A549 (cell line): Measurements from ENCODE around the gene TUBA3C. TPM values are rescaled to one million over a fixed set of nuclear protein-coding genes. Genes with fewer than 3 reads are reported as not detected.

Experiments used
- ATAC-seq, 2 experiments: fragments of 200-7000 bp in 1 of 2; fragments of >200 bp in 1 of 2; cut with Nextera tagmentation in 1 of 2; cut with Tn5 transposase in 1 of 2; 3 replicates each; pipeline versions ENCODE4 v1.8.0 to v1.9.1; 2018 to 2020; ENCODE audit warnings: mild to moderate bottlenecking in 1 of 2, moderate library complexity in 1 of 2
- CTCF ChIA-PET: fragments of 300-600 bp; sonication (Branson Sonifier 250); formaldehyde crosslinking; extraction: SDS; loops from one replicate; lab custom pipeline; 2021; ENCODE audit warnings: antibody characterized with exemption, inconsistent platforms; lab: Yijun Ruan, JAX
- POLR2A ChIA-PET: fragments of 350-600 bp; formaldehyde crosslinking; extraction: SDS; loops from one replicate; lab custom pipeline; 2021; ENCODE audit warnings: antibody characterized with exemption, inconsistent platforms; lab: Yijun Ruan, JAX
- DNase-seq, 2 experiments: peaks; one replicate each; pipeline versions ENCODE4 v3.0.0 to v3.0.0-alpha.2; 2011 to 2016; ENCODE audit warnings: low read depth in 1 of 2, low spot score in 1 of 2
- FAIRE-seq: peaks from 2 replicates; lab custom pipeline; 2011; peaks lifted over from hg19 to GRCh38; lab: Jason Lieb, UNC
- H3K27ac ChIP-seq, 2 experiments: fragments of >200 bp; sonication (Bioruptor Twin); formaldehyde crosslinking; 3 replicates each; pipeline ENCODE4 v1.5.1; 2016 to 2017
- H3K4me1 ChIP-seq: fragments of >200 bp; sonication (Bioruptor Twin); formaldehyde crosslinking; 3 replicates; pipeline ENCODE4 v1.6.1; 2016
- H3K4me2 ChIP-seq: fragments of >200 bp; sonication (Bioruptor Twin); formaldehyde crosslinking; 3 replicates; pipeline ENCODE4 v1.6.1; 2016
- H3K4me3 ChIP-seq: fragments of >200 bp; sonication (Bioruptor Twin); formaldehyde crosslinking; 3 replicates; pipeline ENCODE4 v1.5.1; 2016
- H3K9me3 ChIP-seq: fragments of >200 bp; sonication (Bioruptor Twin); formaldehyde crosslinking; 3 replicates; pipeline ENCODE4 v1.6.1; 2016
- BHLHE40 ChIP-seq: IDR thresholded peaks from 2 replicates; pipeline ENCODE4 v1.6.1; 2012; ENCODE audit warnings: low read depth, low read length, inconsistent platforms
- CBX8 ChIP-seq: fragments of 200-600 bp; sonication (generic); IDR thresholded peaks from 2 replicates; pipeline ENCODE4 v1.6.1; 2016
- CEBPB ChIP-seq, 2 experiments: fragments of >200 bp in 1 of 2; sonication (Bioruptor Twin) in 1 of 2; formaldehyde crosslinking in 1 of 2; IDR thresholded peaks; 2 replicates each; pipeline ENCODE4 v1.6.1; 2012 to 2016
- EHF ChIP-seq: fragments of 250-450 bp; sonication (Bioruptor Pico); IDR thresholded peaks from 2 replicates; pipeline ENCODE4 v1.5.0; 2020; ENCODE audit warnings: mild to moderate bottlenecking
- EP300 ChIP-seq, 2 experiments: fragments of >200 bp; sonication (Bioruptor Twin); formaldehyde crosslinking; IDR thresholded peaks; 2 replicates in 1 of 2; 3 replicates in 1 of 2; pipeline ENCODE4 v1.6.1; 2016 to 2017
- FOSL2 ChIP-seq, 2 experiments: fragments of 450-650 bp in 1 of 2; fragments of >200 bp in 1 of 2; sonication (Bioruptor Twin) in 1 of 2; formaldehyde crosslinking; IDR thresholded peaks; 2 replicates each; pipeline versions ENCODE4 v1.5.0 to v1.6.1; 2016 to 2020; ENCODE audit warnings: mild to moderate bottlenecking in 1 of 2, moderate library complexity in 1 of 2
- FOXS1 ChIP-seq: fragments of 250-450 bp; sonication (Bioruptor Pico); IDR thresholded peaks from 2 replicates; pipeline ENCODE4 v1.5.0; 2020; ENCODE audit warnings: mild to moderate bottlenecking, moderate library complexity
- GATA3 ChIP-seq: IDR thresholded peaks from 2 replicates; pipeline ENCODE4 v1.6.1; 2012; ENCODE audit warnings: borderline replicate concordance
- HDAC2 ChIP-seq: fragments of 200-600 bp; sonication (generic); IDR thresholded peaks from 2 replicates; pipeline ENCODE4 v1.6.1; 2016
- HOXB5 ChIP-seq: fragments of 250-450 bp; sonication (Bioruptor Pico); IDR thresholded peaks from 2 replicates; pipeline ENCODE4 v1.5.0; 2020; ENCODE audit warnings: mild to moderate bottlenecking, moderate library complexity
- JUN ChIP-seq, 2 experiments: fragments of >200 bp; sonication (Bioruptor Twin); formaldehyde crosslinking; IDR thresholded peaks; 2 replicates in 1 of 2; 3 replicates in 1 of 2; pipeline ENCODE4 v1.6.1; 2016 to 2017
- JUNB ChIP-seq: fragments of >200 bp; sonication (Bioruptor Twin); formaldehyde crosslinking; IDR thresholded peaks from 2 replicates; pipeline ENCODE4 v1.6.1; 2016
- KDM5A ChIP-seq: fragments of 200-600 bp; sonication (generic); IDR thresholded peaks from 2 replicates; pipeline ENCODE4 v1.6.1; 2016; ENCODE audit warnings: antibody characterized with exemption, mild to moderate bottlenecking
- MAZ ChIP-seq: fragments of 150-350 bp; IDR thresholded peaks from 2 replicates; pipeline ENCODE4 v1.6.1; 2014; ENCODE audit warnings: antibody characterized with exemption, low read depth, low read length, borderline replicate concordance
- MYC ChIP-seq: IDR thresholded peaks from 2 replicates; pipeline ENCODE4 v1.6.1; 2012; ENCODE audit warnings: mild to moderate bottlenecking, inconsistent platforms, low read length, improper control_type of control experiment, borderline replicate concordance
- NPAS2 ChIP-seq: fragments of 250-450 bp; sonication (Bioruptor Pico); IDR thresholded peaks from 2 replicates; pipeline ENCODE4 v1.8.0; 2022; ENCODE audit warnings: mild to moderate bottlenecking, moderate library complexity, borderline replicate concordance
- POLR2AphosphoS2 ChIP-seq: conservative IDR thresholded peaks from 2 replicates; pipeline ENCODE4 v1.6.1; 2012; ENCODE audit warnings: low read length, improper control_type of control experiment, inconsistent platforms
- RCOR1 ChIP-seq: fragments of 150-350 bp; IDR thresholded peaks from 2 replicates; pipeline ENCODE4 v1.6.1; 2014; ENCODE audit warnings: antibody characterized with exemption, low read length, low read depth
- RFX5 ChIP-seq: fragments of 450-650 bp; IDR thresholded peaks from 2 replicates; pipeline ENCODE4 v1.7.1; 2014; ENCODE audit warnings: antibody characterized with exemption, mild to moderate bottlenecking, moderate library complexity
- RNF2 ChIP-seq: fragments of 200-600 bp; sonication (generic); IDR thresholded peaks from 2 replicates; pipeline ENCODE4 v1.6.1; 2016; ENCODE audit warnings: low read depth, mild to moderate bottlenecking, antibody characterized with exemption, moderate library complexity, borderline replicate concordance
- SREBF2 ChIP-seq: fragments of 450-650 bp; IDR thresholded peaks from 2 replicates; pipeline ENCODE4 v1.6.1; 2014; ENCODE audit warnings: mild to moderate bottlenecking, moderate library complexity
- TFCP2L1 ChIP-seq: fragments of 250-450 bp; sonication (Bioruptor Pico); IDR thresholded peaks from 2 replicates; pipeline ENCODE4 v1.5.0; 2021; ENCODE audit warnings: mild to moderate bottlenecking
- TP53 ChIP-seq: fragments of 250-450 bp; sonication (Bioruptor Pico); IDR thresholded peaks from 2 replicates; pipeline ENCODE4 v1.5.0; 2021; ENCODE audit warnings: mild to moderate bottlenecking, moderate library complexity
- ZNF302 ChIP-seq: fragments of 250-450 bp; sonication (Bioruptor Pico); IDR thresholded peaks from 2 replicates; pipeline ENCODE4 v1.9.0; 2021; ENCODE audit warnings: inconsistent platforms, mild to moderate bottlenecking, moderate library complexity
- ZSCAN20 ChIP-seq: fragments of 250-450 bp; sonication (Bioruptor Pico); IDR thresholded peaks from 2 replicates; pipeline ENCODE4 v1.8.0; 2022; ENCODE audit warnings: mild to moderate bottlenecking, moderate library complexity
- WGBS: methylation state at CpG from one replicate; pipeline ENCODE4 v1.1.6; 2017; ENCODE audit errors: missing lambda C conversion rate; 5-methylcytosine and 5-hydroxymethylcytosine counted together
- polyA plus RNA-seq, 4 experiments: library from polyadenylated mRNA; depleted of rRNA in 3 of 4; stranded (reverse); fragments of >200 nt; fragmentation: RNase III in 1 of 4; extraction: RNeasy Plus Mini Kit Qiagen cat#74134 plus additional on column Dnase treatment in 1 of 4; gene quantifications; 2 replicates in 3 of 4; 3 replicates in 1 of 4; pipeline ENCODE4 v1.2.3, GENCODE V29; 2011 to 2017
- TF ChIP-seq, protein P1 (sequence below): fragments of 150-350 bp; IDR thresholded peaks from 2 replicates; pipeline ENCODE4 v1.6.1; 2014; ENCODE audit warnings: low read depth, mild to moderate bottlenecking, low read length
- TF ChIP-seq, protein P2 (sequence below): fragments of 250-450 bp; sonication (Bioruptor Pico); IDR thresholded peaks from 2 replicates; pipeline ENCODE4 v1.5.0; 2020; ENCODE audit warnings: low read depth, mild to moderate bottlenecking, moderate library complexity
- TF ChIP-seq, protein P3 (sequence below): fragments of >200 bp; sonication (Bioruptor Twin); formaldehyde crosslinking; IDR thresholded peaks from 3 replicates; pipeline ENCODE4 v1.6.1; 2016
- TF ChIP-seq, protein P4 (sequence below): fragments of 200-600 bp; sonication (generic); IDR thresholded peaks from 2 replicates; pipeline ENCODE4 v1.6.1; 2016; ENCODE audit warnings: antibody characterized with exemption, mild to moderate bottlenecking, moderate library complexity

Gene TUBA3C
- polyA plus RNA-seq, 2 of the 4 experiments (the other 2 are of a cell fraction) = not detected

DNA sequence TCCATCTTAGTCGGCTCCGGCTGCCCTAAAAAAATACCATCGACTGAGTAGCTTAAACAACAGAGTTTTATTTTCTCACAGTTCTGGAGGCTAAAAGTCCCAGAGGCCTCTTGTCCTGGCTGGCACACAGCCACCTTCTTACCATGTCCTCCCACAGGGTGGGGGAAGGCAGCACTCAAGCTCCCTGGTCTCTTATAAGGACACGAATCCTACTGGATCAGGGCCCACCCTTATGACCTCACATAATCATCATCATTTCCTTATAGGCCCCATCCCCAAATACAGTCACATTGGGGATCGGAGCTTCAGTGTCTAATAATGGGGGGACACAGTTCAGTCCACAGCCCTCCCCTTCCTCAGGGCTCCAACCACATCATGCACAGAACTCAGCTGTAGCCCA lies 2.6 kb upstream of the TUBA3C start:
- POLR2A ChIA-PET = no interaction called here
- no peak for FAIRE-seq
- no peaks in the 10 kb centered on the region for H3K9me3 ChIP-seq

GRCh38 chr13:19183676-19184075 lies 2.1 kb upstream of the TUBA3C start:
- no peak for FAIRE-seq
- TF ChIP-seq CEBPB (IDR thresholded peaks at IDR 0.05) (no peak), POLR2AphosphoS2 (no peak), HDAC2 (no peak), JUNB (no peak), GATA3 (no peak), NPAS2 (CRISPR knock-in tag) (no peak), ZNF302 (CRISPR knock-in tag) (no peak), BHLHE40 (no peak), KDM5A (no peak), RCOR1 (no peak), JUN (IDR thresholded peaks at IDR 0.05) (no peak), EP300 (IDR thresholded peaks at IDR 0.05) (no peak), TFCP2L1 (CRISPR knock-in tag) (no peak), MAZ (no peak)
- TF ChIP-seq, protein P1, sequence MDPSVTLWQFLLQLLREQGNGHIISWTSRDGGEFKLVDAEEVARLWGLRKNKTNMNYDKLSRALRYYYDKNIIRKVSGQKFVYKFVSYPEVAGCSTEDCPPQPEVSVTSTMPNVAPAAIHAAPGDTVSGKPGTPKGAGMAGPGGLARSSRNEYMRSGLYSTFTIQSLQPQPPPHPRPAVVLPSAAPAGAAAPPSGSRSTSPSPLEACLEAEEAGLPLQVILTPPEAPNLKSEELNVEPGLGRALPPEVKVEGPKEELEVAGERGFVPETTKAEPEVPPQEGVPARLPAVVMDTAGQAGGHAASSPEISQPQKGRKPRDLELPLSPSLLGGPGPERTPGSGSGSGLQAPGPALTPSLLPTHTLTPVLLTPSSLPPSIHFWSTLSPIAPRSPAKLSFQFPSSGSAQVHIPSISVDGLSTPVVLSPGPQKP = no peak
- TF ChIP-seq, protein P2, sequence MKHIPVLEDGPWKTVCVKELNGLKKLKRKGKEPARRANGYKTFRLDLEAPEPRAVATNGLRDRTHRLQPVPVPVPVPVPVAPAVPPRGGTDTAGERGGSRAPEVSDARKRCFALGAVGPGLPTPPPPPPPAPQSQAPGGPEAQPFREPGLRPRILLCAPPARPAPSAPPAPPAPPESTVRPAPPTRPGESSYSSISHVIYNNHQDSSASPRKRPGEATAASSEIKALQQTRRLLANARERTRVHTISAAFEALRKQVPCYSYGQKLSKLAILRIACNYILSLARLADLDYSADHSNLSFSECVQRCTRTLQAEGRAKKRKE = no peak
- CTCF ChIA-PET = no interaction called here
- Histone ChIP-seq H3K27ac (no peak overlapping the region), H3K9me3 (no peaks in the 10 kb centered on the region), H3K4me3 (no peak overlapping the region), H3K4me1 (no peaks in the 10 kb centered on the region), H3K4me2 (no peak overlapping the region)
- no peak for DNase-seq
- POLR2A ChIA-PET = no interaction called here
- ATAC-seq = no peak
- WGBS = 19% methylated on average over 3 of the region's 3 CpGs

More for the DNA sequence above, 2.6 kb upstream of the TUBA3C start:
- no peak for TF ChIP-seq HDAC2
- TF ChIP-seq, protein P3, sequence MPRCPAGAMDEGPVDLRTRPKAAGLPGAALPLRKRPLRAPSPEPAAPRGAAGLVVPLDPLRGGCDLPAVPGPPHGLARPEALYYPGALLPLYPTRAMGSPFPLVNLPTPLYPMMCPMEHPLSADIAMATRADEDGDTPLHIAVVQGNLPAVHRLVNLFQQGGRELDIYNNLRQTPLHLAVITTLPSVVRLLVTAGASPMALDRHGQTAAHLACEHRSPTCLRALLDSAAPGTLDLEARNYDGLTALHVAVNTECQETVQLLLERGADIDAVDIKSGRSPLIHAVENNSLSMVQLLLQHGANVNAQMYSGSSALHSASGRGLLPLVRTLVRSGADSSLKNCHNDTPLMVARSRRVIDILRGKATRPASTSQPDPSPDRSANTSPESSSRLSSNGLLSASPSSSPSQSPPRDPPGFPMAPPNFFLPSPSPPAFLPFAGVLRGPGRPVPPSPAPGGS = no peak
- TF ChIP-seq HOXB5 (CRISPR knock-in tag) = no peak
- TF ChIP-seq BHLHE40 = no peak
- TF ChIP-seq RNF2 = no peak
- no peak for TF ChIP-seq EHF
- TF ChIP-seq, protein P4, sequence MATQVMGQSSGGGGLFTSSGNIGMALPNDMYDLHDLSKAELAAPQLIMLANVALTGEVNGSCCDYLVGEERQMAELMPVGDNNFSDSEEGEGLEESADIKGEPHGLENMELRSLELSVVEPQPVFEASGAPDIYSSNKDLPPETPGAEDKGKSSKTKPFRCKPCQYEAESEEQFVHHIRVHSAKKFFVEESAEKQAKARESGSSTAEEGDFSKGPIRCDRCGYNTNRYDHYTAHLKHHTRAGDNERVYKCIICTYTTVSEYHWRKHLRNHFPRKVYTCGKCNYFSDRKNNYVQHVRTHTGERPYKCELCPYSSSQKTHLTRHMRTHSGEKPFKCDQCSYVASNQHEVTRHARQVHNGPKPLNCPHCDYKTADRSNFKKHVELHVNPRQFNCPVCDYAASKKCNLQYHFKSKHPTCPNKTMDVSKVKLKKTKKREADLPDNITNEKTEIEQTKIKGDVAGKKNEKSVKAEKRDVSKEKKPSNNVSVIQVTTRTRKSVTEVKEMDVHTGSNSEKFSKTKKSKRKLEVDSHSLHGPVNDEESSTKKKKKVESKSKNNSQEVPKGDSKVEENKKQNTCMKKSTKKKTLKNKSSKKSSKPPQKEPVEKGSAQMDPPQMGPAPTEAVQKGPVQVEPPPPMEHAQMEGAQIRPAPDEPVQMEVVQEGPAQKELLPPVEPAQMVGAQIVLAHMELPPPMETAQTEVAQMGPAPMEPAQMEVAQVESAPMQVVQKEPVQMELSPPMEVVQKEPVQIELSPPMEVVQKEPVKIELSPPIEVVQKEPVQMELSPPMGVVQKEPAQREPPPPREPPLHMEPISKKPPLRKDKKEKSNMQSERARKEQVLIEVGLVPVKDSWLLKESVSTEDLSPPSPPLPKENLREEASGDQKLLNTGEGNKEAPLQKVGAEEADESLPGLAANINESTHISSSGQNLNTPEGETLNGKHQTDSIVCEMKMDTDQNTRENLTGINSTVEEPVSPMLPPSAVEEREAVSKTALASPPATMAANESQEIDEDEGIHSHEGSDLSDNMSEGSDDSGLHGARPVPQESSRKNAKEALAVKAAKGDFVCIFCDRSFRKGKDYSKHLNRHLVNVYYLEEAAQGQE = no peak
- no peak for TF ChIP-seq RFX5
- TF ChIP-seq ZSCAN20 (CRISPR knock-in tag) = no peak
- no peak for TF ChIP-seq FOXS1 (CRISPR knock-in tag)
- no peak for TF ChIP-seq KDM5A
- TF ChIP-seq FOSL2 (IDR thresholded peaks at IDR 0.05) = no peak
- no peak for TF ChIP-seq FOSL2 (CRISPR knock-in tag; IDR thresholded peaks at IDR 0.05)
- no peak for TF ChIP-seq CBX8
- no peak for TF ChIP-seq MYC
- TF ChIP-seq, protein P1 = no peak
- no peak for TF ChIP-seq TP53 (CRISPR knock-in tag)
- no peak for TF ChIP-seq SREBF2
- TF ChIP-seq, protein P2 = no peak
- no peak overlapping the region for H3K4me2 ChIP-seq
- CTCF ChIA-PET = no interaction called here
- ATAC-seq (no peak), DNase-seq (no peak)
- no peaks in the 10 kb centered on the region for H3K4me1 ChIP-seq
- H3K27ac ChIP-seq = no peak overlapping the region
- no peak overlapping the region for H3K4me3 ChIP-seq
- 44% methylated on average over 5 of the region's 5 CpGs for WGBS
